ENCODE results near the gene IL34. TPM values are rescaled to one million over a fixed set of nuclear protein-coding genes. Genes with fewer than 3 reads are reported as not detected.

IL34 gene
- total RNA-seq, 1 donor from 2014 or later: 6.1 TPM

DNA sequence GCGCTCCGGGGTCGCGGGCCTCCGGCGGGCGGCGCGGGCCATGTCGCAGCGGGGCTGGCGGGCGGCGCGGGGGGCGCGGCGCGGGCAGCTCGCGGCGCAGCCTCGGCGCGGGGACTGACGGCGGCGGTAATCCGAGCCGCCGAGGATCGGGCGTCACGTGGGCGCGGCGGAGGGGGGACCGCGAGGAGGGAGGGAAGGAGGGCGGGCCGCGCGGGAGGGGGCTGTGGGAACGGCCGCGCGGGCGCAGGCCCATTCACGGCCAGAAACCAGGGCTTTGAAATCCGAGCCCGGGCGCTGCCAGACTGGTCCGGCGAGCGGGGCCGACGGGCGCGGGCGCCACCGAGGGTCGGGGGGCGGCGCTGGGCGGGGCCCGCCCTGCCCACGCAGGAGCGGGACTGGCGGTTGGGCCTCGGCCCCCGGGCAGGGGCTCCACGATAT lies 39.6 kb downstream of the IL34 start, which contains the start of gene MTSS2:
MTSS2 (minus strand) TSS at position 116 of the 438 bp plus-strand sequence. CDS start 262 bp downstream, outside the sequence.
- Histone ChIP-seq H3K27ac (peak within 1 kb of the TSS; percentile 98), H3K36me3 (no peaks in the 10 kb centered on the region), H3K9me3 (no peaks in the 10 kb centered on the region), H3K4me1 (peaks cover 86% of the 10 kb centered on the region), H3K4me3 (peak within 1 kb of the TSS; percentile 73 to 91), H3K27me3 (no peaks in the 10 kb centered on the region)
- TF ChIP-seq CTCF (IDR thresholded peaks at IDR 0.05) (no peak), POLR2A (IDR thresholded peaks at IDR 0.05) (peak in 1 of 2 donors; percentile 63), POLR2AphosphoS5 (IDR thresholded peaks at IDR 0.05; ENCODE audit: insufficient read depth in 1 of 2, low read depth in 1 of 2) (no peak)
- intact Hi-C loops (cut with DNase I): no loop called here
- no peak for DNase-seq (ENCODE audit: extremely low spot score in 2 of 2)

DNA sequence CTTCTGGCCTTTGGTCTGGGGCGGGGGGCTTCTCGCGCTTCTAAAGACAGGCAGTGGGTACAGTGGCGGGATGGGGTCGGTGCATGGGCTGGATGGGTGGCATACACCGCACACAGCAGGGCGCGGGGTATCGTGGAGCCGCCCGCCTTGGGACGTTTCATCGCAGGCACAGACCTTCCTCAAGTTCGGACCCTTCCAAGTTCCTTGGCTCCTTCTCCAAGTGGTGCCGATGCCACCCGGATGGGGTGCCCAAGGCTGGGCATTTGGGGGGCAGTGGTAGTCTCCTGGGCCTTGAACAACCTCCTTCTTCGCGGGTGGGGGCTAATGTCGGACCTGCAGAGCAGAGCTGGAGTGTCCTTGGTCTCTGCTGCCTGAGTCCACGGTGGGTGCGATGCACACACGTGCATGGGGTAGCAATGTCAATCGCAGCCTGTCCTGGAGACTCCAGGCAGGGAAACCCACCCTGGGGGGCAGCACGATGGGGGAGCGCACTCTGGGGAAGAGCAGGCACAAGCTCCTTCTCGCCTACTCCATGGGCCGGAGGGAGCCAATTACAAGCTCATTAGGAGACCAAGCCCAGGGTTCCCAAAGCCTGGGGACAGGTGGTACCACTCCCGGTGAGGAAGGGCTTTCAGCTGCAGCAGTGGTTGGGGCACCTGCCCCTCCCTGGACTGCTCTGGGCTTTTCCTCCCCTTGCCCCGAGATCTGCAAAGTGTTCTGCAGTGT lies 40.2 kb downstream of the IL34 start:
- H3K27me3 ChIP-seq: no peaks in the 10 kb centered on the region
- H3K27ac ChIP-seq: peak overlapping the region; percentile 98
- intact Hi-C loops (cut with DNase I): no loop called here
- H3K4me3 ChIP-seq: peak overlapping the region; percentile 41 to 91
- no peak for DNase-seq (ENCODE audit: extremely low spot score in 2 of 2)
- H3K4me1 ChIP-seq: peaks cover 86% of the 10 kb centered on the region
- H3K36me3 ChIP-seq: no peaks in the 10 kb centered on the region
- no peaks in the 10 kb centered on the region for H3K9me3 ChIP-seq
- no peak for TF ChIP-seq POLR2A (IDR thresholded peaks at IDR 0.05)
- peak in 1 of 2 donors; percentile 54 for TF ChIP-seq POLR2AphosphoS5 (IDR thresholded peaks at IDR 0.05; ENCODE audit: insufficient read depth in 1 of 2, low read depth in 1 of 2)

- H3K4me1 ChIP-seq: peaks cover 86% of the 10 kb centered on the region
- H3K4me3 ChIP-seq: peak overlapping the region in 1 of 2 donors; percentile 91
- no peak for TF ChIP-seq CTCF (IDR thresholded peaks at IDR 0.05)
- TF ChIP-seq POLR2A (IDR thresholded peaks at IDR 0.05): no peak
- TF ChIP-seq POLR2AphosphoS5 (IDR thresholded peaks at IDR 0.05; ENCODE audit: insufficient read depth in 1 of 2, low read depth in 1 of 2): no peak
- no peaks in the 10 kb centered on the region for H3K36me3 ChIP-seq
- H3K9me3 ChIP-seq: no peaks in the 10 kb centered on the region
- DNase-seq (ENCODE audit: extremely low spot score in 2 of 2): no peak
- H3K27me3 ChIP-seq: no peaks in the 10 kb centered on the region
- intact Hi-C loops (cut with DNase I): no loop called here
- peak overlapping the region; percentile 98 for H3K27ac ChIP-seq
These were observed 40.7 kb downstream of the IL34 start for GRCh38 chr16:70687102-70687511.

- Histone ChIP-seq H3K4me1 (peaks cover 86% of the 10 kb centered on the region), H3K4me3 (no peak overlapping the region), H3K27ac (peak overlapping the region; percentile 98), H3K27me3 (no peaks in the 10 kb centered on the region), H3K36me3 (no peaks in the 10 kb centered on the region), H3K9me3 (no peaks in the 10 kb centered on the region)
- DNase-seq (ENCODE audit: extremely low spot score in 2 of 2): no peak
- TF ChIP-seq POLR2A (IDR thresholded peaks at IDR 0.05) (no peak), POLR2AphosphoS5 (IDR thresholded peaks at IDR 0.05; ENCODE audit: insufficient read depth in 1 of 2, low read depth in 1 of 2) (no peak), CTCF (IDR thresholded peaks at IDR 0.05) (no peak)
- intact Hi-C loops (cut with DNase I): no loop called here
These were observed 41.4 kb downstream of the IL34 start for GRCh38 chr16:70687671-70688245.

DNA sequence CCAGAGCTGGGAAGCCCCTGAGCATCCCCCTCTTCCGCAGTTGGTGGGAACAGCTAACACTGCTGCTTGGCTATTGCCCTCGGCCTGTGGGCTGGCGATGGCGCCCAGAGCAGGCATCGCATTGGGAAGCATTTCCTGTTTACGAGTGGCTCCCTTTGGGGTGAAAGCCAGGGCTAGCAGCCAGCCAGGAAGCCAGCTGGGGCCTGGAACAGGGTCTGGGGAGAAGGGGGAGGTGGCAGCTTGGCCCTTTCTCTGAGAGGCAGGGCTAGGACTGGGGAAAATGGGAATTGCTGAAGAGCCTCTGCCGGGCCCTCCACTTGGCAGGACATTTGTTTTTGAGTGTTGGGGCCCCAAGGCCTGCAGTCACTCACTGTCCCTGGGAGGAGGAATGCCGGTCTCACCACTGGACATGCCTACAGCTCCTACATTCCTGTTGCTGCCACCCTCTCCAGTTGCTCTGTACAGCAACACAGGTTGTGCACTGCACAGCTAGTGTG lies 41.9 kb downstream of the IL34 start:
- Histone ChIP-seq H3K9me3 (no peaks in the 10 kb centered on the region), H3K4me3 (no peak overlapping the region), H3K27me3 (no peaks in the 10 kb centered on the region), H3K4me1 (peaks cover 86% of the 10 kb centered on the region), H3K27ac (peak overlapping the region; percentile 98), H3K36me3 (no peaks in the 10 kb centered on the region)
- DNase-seq (ENCODE audit: extremely low spot score in 2 of 2): no peak
- TF ChIP-seq POLR2A (IDR thresholded peaks at IDR 0.05) (no peak), CTCF (IDR thresholded peaks at IDR 0.05) (no peak), POLR2AphosphoS5 (IDR thresholded peaks at IDR 0.05; ENCODE audit: insufficient read depth in 1 of 2, low read depth in 1 of 2) (peak in 1 of 2 donors; percentile 68)
- intact Hi-C loops (cut with DNase I): no loop called here

Measured in vagina (tissue), 2 donors.